ENCODE data around the gene OSBPL2.

OSBPL2 gene

GRCh38 chr20:62338294-62338620 is 99.9 kb downstream of the OSBPL2 start:
- Histone ChIP-seq H3K9ac (ENCODE audit: low read depth, low read length) (no peak overlapping the region), H3K36me3 (ENCODE audit: insufficient read depth, low read length) (peaks cover 17% of the 10 kb centered on the region), H3K27me3 (ENCODE audit: control insufficient read depth, insufficient read depth, low read length) (no peaks in the 10 kb centered on the region), H3K4me2 (ENCODE audit: low read length) (no peak overlapping the region), H3K9me3 (replicated peaks; ENCODE audit: low read length) (peaks cover 3% of the 10 kb centered on the region), H3K4me3 (ENCODE audit: low read length) (no peak overlapping the region), H3K4me1 (ENCODE audit: control insufficient read depth, insufficient read depth, low read length) (no peaks in the 10 kb centered on the region)

- H3K4me2 ChIP-seq (ENCODE audit: low read length): no peak overlapping the region
- H3K9ac ChIP-seq (ENCODE audit: low read depth, low read length): no peak overlapping the region
- H3K27me3 ChIP-seq (ENCODE audit: control insufficient read depth, insufficient read depth, low read length): no peaks in the 10 kb centered on the region
- H3K36me3 ChIP-seq (ENCODE audit: insufficient read depth, low read length): peaks cover 17% of the 10 kb centered on the region
- H3K9me3 ChIP-seq (replicated peaks; ENCODE audit: low read length): peaks cover 3% of the 10 kb centered on the region
- no peaks in the 10 kb centered on the region for H3K4me1 ChIP-seq (ENCODE audit: control insufficient read depth, insufficient read depth, low read length)
- H3K4me3 ChIP-seq (ENCODE audit: low read length): no peak overlapping the region
Measured at GRCh38 chr20:62339647-62340062, 101.3 kb downstream of the OSBPL2 start.

DNA sequence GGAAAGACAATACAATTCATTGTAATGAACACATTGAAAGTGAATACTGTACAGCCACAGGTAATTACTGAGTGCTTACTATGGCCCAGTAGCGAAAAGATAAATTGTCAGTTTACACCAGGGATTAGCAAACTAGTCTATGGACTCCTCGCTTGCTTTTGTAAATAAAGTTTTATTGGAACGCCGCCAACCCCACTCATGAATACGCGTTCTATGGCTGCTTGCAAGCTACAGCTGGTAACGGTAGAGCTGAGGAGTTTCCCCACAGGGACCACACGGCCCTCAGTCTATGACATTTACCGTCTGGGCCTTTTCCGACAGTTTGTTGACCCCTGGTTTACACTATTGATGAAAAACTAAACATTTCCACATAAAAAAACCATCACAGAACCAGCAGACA is 104.6 kb downstream of the OSBPL2 start:
- Histone ChIP-seq H3K4me2 (ENCODE audit: low read length) (no peak overlapping the region), H3K27me3 (ENCODE audit: control insufficient read depth, insufficient read depth, low read length) (no peaks in the 10 kb centered on the region), H3K4me1 (ENCODE audit: control insufficient read depth, insufficient read depth, low read length) (no peaks in the 10 kb centered on the region), H3K9me3 (replicated peaks; ENCODE audit: low read length) (peaks cover 3% of the 10 kb centered on the region), H3K9ac (ENCODE audit: low read depth, low read length) (no peak overlapping the region), H3K4me3 (ENCODE audit: low read length) (no peak overlapping the region), H3K36me3 (ENCODE audit: insufficient read depth, low read length) (peaks cover 14% of the 10 kb centered on the region)

- Histone ChIP-seq H3K27me3 (ENCODE audit: control insufficient read depth, insufficient read depth, low read length) (no peaks in the 10 kb centered on the region), H3K36me3 (ENCODE audit: insufficient read depth, low read length) (peaks cover 14% of the 10 kb centered on the region), H3K4me1 (ENCODE audit: control insufficient read depth, insufficient read depth, low read length) (no peaks in the 10 kb centered on the region), H3K4me3 (ENCODE audit: low read length) (no peak overlapping the region), H3K9ac (ENCODE audit: low read depth, low read length) (no peak overlapping the region), H3K9me3 (replicated peaks; ENCODE audit: low read length) (peaks cover 3% of the 10 kb centered on the region), H3K4me2 (ENCODE audit: low read length) (no peak overlapping the region)
Measured at GRCh38 chr20:62344092-62344491, 105.8 kb downstream of the OSBPL2 start.

- Histone ChIP-seq H3K4me1 (ENCODE audit: control insufficient read depth, insufficient read depth, low read length) (no peaks in the 10 kb centered on the region), H3K36me3 (ENCODE audit: insufficient read depth, low read length) (peaks cover 12% of the 10 kb centered on the region), H3K4me3 (ENCODE audit: low read length) (no peak overlapping the region), H3K27me3 (ENCODE audit: control insufficient read depth, insufficient read depth, low read length) (no peaks in the 10 kb centered on the region), H3K9me3 (replicated peaks; ENCODE audit: low read length) (peaks cover 3% of the 10 kb centered on the region), H3K9ac (ENCODE audit: low read depth, low read length) (no peak overlapping the region), H3K4me2 (ENCODE audit: low read length) (no peak overlapping the region)
Measured at GRCh38 chr20:62344782-62345181, 106.5 kb downstream of the OSBPL2 start.

All from skeletal muscle satellite cell (primary cell).